Astrocyte of the hippocampus (primary cell): Measurements from ENCODE around the gene MAST4.
A peak's percentile ranks its signal among the peaks of the same experiment; 100 is the strongest.

ENCODE experiments used
- DNase-seq: peaks from one replicate; pipeline ENCODE4 v3.0.0; 2011; ENCODE audit warnings: low read depth, low spot score

Gene MAST4

GRCh38 chr5:66697796-66698564 is 101.8 kb downstream of the MAST4 start:
- DNase-seq: no peak

GRCh38 chr5:66701244-66701643 is 105.1 kb downstream of the MAST4 start:
- DNase-seq: no peak

- no peak for DNase-seq
Measured at GRCh38 chr5:66702426-66702825, 106.2 kb downstream of the MAST4 start.

DNA sequence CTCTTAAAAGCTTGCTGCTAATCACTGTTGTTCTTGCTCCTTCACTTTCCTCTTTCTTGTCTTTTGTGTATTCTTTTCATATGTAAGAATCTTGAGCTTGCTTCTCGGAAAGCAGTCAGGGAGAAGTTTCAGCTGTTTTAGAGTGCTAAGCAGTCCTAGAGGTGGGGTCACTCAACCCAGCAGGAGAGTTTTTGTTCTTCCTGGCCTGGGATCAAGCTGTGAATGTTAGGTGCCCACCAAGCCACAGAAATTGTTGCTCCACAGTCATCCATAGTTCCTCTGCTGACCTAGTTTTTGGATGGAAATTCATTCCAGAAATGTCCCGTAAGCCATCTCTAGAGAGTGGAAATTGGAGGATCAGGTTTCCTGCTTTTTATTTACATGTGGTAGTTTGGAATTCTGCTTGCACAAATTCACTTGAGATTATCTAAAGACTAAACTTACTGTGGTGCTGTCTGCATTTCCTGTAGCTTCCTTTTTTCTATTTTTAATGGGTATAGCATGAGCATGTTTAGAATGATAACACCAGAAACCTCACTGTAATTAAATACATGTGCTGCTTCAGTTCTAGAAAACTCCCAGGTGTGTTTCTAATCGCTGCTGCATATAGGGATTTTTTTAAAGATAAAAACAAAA is 108.7 kb downstream of the MAST4 start:
- peak; percentile 62 for DNase-seq

- DNase-seq: no peak
Measured at GRCh38 chr5:66708368-66708767, 112.2 kb downstream of the MAST4 start.

- peak; percentile 89 for DNase-seq
Measured at GRCh38 chr5:66710557-66711088, 114.4 kb downstream of the MAST4 start.

GRCh38 chr5:66713998-66714397 is 117.8 kb downstream of the MAST4 start:
- peak; percentile 88 for DNase-seq

GRCh38 chr5:66717455-66718373 is 121.5 kb downstream of the MAST4 start:
- no peak for DNase-seq

GRCh38 chr5:66718374-66719002 is 122.3 kb downstream of the MAST4 start:
- no peak for DNase-seq

- DNase-seq: no peak
Measured at GRCh38 chr5:66720780-66721179, 124.6 kb downstream of the MAST4 start.

GRCh38 chr5:66722686-66723085 is 126.5 kb downstream of the MAST4 start:
- no peak for DNase-seq

GRCh38 chr5:66724349-66725139 is 128.4 kb downstream of the MAST4 start:
- no peak for DNase-seq

GRCh38 chr5:66727630-66728029 is 131.4 kb downstream of the MAST4 start:
- no peak for DNase-seq

- no peak for DNase-seq
Measured at GRCh38 chr5:66728049-66728448, 131.9 kb downstream of the MAST4 start.

GRCh38 chr5:66737096-66737495 is 140.9 kb downstream of the MAST4 start:
- DNase-seq: no peak

DNA sequence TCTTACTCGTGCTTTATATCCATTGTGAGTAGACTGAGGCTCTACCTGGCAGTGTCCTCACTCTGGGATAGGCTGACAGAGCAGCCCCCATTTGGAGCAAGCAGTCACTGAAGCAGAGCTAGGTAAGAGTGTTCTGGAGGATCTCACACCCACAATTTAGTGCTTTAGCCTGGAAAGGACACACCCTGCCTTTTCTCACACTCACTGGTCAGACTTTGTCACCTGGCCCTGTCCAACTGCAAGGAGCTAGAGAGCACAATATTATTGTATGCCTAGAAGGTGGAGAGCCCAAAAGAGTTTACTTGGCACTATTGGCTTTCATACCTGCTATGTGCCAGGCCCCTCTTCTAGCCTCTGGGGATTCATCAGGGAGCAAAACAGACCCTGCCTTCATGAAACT is 141.9 kb downstream of the MAST4 start:
- no peak for DNase-seq

GRCh38 chr5:66739021-66739420 is 142.8 kb downstream of the MAST4 start:
- no peak for DNase-seq

DNA sequence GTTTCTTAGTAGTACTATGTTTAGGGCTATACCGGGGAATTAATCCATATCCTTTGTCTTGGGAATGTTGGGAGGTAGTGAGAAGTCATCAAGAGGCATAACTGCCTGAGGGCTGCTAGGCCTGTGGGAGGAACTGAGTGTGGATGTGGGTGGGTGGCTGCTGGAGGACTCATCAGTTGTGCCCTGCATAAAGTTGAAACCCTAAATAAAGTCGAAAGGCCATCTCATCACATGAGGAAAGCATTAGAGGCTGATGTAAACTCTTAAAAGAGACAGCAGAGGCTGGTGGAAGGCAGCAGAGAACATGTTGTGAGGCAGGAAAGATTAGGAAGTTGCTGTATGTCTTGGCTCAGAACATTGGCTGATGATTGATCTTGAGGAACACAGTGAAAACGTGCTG is 143.8 kb downstream of the MAST4 start:
- no peak for DNase-seq

DNA sequence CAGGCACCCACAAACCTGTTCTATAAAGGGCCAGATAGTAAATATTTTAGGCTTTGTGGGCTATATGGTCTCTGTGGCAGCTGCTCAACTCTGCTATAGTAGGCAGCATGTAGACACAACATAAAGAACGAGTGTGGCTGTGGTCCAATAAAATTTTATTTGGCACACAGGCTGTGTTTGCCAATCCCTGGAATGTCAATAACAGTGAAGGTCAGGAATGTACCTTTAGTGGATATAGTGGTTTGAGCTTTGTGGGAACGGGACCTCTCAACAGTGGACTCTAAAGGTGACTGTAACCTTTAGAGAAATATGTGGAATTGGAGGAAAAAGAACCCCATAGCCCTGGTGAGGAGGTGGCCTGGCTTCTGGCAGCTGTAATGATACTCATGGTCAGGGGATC is 145.2 kb downstream of the MAST4 start:
- DNase-seq: no peak

- DNase-seq: no peak
Measured at GRCh38 chr5:66742083-66742895, 146.1 kb downstream of the MAST4 start.
